ENCODE results near the gene ALDH3A1. TPM values are rescaled to one million over a fixed set of nuclear protein-coding genes. Genes with fewer than 3 reads are reported as not detected.

Gene ALDH3A1
- total RNA-seq, 1 experiment from 2014 or later, result not detected

GRCh38 chr17:19733953-19734526 lies 14.1 kb downstream of the ALDH3A1 start:
- Histone ChIP-seq H3K36me3 (ENCODE audit: insufficient read depth, low read length, poor library complexity, severe bottlenecking) (no peaks in the 10 kb centered on the region), H3K27ac (ENCODE audit: low read depth, low read length, poor library complexity, severe bottlenecking) (no peak overlapping the region), H3K27me3 (replicated peaks; ENCODE audit: insufficient read depth, low read depth, low read length, poor library complexity) (no peaks in the 10 kb centered on the region), H3K4me3 (ENCODE audit: low read depth, low read length, poor library complexity, severe bottlenecking) (no peak overlapping the region), H3K4me1 (ENCODE audit: insufficient read depth, low read length, poor library complexity, severe bottlenecking) (no peaks in the 10 kb centered on the region), H3K9me3 (ENCODE audit: low read depth, low read length, poor library complexity, severe bottlenecking) (no peaks in the 10 kb centered on the region)
- ChIA-PET POLR2A (ENCODE audit: low non-redundant PET) (no interaction called here), CTCF (no interaction called here)
- BruUV-seq (replicated peaks), result no TSS peak
- intact Hi-C loops (cut with micrococcal nuclease; ENCODE audit: unreplicated experiment), result no loop called here
- TF ChIP-seq, protein P1, sequence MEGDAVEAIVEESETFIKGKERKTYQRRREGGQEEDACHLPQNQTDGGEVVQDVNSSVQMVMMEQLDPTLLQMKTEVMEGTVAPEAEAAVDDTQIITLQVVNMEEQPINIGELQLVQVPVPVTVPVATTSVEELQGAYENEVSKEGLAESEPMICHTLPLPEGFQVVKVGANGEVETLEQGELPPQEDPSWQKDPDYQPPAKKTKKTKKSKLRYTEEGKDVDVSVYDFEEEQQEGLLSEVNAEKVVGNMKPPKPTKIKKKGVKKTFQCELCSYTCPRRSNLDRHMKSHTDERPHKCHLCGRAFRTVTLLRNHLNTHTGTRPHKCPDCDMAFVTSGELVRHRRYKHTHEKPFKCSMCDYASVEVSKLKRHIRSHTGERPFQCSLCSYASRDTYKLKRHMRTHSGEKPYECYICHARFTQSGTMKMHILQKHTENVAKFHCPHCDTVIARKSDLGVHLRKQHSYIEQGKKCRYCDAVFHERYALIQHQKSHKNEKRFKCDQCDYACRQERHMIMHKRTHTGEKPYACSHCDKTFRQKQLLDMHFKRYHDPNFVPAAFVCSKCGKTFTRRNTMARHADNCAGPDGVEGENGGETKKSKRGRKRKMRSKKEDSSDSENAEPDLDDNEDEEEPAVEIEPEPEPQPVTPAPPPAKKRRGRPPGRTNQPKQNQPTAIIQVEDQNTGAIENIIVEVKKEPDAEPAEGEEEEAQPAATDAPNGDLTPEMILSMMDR (conservative IDR thresholded peaks at IDR 0.05; ENCODE audit: low read depth, low read length), result no peak
- TF ChIP-seq EZH2 (IDR thresholded peaks at IDR 0.05; ENCODE audit: borderline replicate concordance, low read depth, low read length, poor library complexity, severe bottlenecking), result no peak
- no peak for DNase-seq (ENCODE audit: low spot score)

DNA sequence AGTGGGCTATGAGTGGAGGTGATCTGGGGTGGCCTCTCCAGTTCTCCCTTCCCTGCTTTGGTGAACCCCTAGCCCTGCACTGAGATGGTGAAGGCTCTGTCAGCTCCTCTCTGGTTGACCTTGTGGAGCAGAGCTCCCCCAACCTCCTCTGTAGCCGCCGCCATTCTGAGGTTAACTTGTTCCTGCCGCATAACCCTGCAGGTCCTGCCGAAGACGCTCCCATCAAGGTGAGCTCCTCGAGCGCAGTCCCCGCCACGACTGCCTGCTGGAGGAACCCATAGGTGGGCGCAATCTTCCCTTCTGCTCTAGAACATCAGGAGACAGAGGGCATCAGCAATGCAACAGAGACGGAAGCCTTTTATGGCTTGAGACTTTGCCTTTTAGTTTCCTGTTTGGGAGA lies 16.5 kb downstream of the ALDH3A1 start:
- Histone ChIP-seq H3K4me3 (ENCODE audit: low read depth, low read length, poor library complexity, severe bottlenecking) (no peak overlapping the region), H3K4me1 (ENCODE audit: insufficient read depth, low read length, poor library complexity, severe bottlenecking) (no peaks in the 10 kb centered on the region), H3K9me3 (ENCODE audit: low read depth, low read length, poor library complexity, severe bottlenecking) (no peaks in the 10 kb centered on the region), H3K27me3 (replicated peaks; ENCODE audit: insufficient read depth, low read depth, low read length, poor library complexity) (no peaks in the 10 kb centered on the region), H3K27ac (ENCODE audit: low read depth, low read length, poor library complexity, severe bottlenecking) (no peak overlapping the region), H3K36me3 (ENCODE audit: insufficient read depth, low read length, poor library complexity, severe bottlenecking) (no peaks in the 10 kb centered on the region)
- TF ChIP-seq, protein P1 (conservative IDR thresholded peaks at IDR 0.05; ENCODE audit: low read depth, low read length), result no peak
- no peak for TF ChIP-seq EZH2 (IDR thresholded peaks at IDR 0.05; ENCODE audit: borderline replicate concordance, low read depth, low read length, poor library complexity, severe bottlenecking)
- ChIA-PET CTCF (no interaction called here), POLR2A (ENCODE audit: low non-redundant PET) (no interaction called here)
- intact Hi-C loops (cut with micrococcal nuclease; ENCODE audit: unreplicated experiment), result no loop called here
- BruUV-seq (replicated peaks), result no TSS peak
- no peak for DNase-seq (ENCODE audit: low spot score)

- Histone ChIP-seq H3K4me1 (ENCODE audit: insufficient read depth, low read length, poor library complexity, severe bottlenecking) (no peaks in the 10 kb centered on the region), H3K36me3 (ENCODE audit: insufficient read depth, low read length, poor library complexity, severe bottlenecking) (no peaks in the 10 kb centered on the region), H3K27ac (ENCODE audit: low read depth, low read length, poor library complexity, severe bottlenecking) (no peak overlapping the region), H3K4me3 (ENCODE audit: low read depth, low read length, poor library complexity, severe bottlenecking) (no peak overlapping the region), H3K9me3 (ENCODE audit: low read depth, low read length, poor library complexity, severe bottlenecking) (no peaks in the 10 kb centered on the region), H3K27me3 (replicated peaks; ENCODE audit: insufficient read depth, low read depth, low read length, poor library complexity) (no peaks in the 10 kb centered on the region)
- CTCF ChIA-PET, result no interaction called here
- no TSS peak for BruUV-seq (replicated peaks)
- POLR2A ChIA-PET (ENCODE audit: low non-redundant PET), result no interaction called here
- intact Hi-C loops (cut with micrococcal nuclease; ENCODE audit: unreplicated experiment), result no loop called here
- DNase-seq (ENCODE audit: low spot score), result no peak
- no peak for TF ChIP-seq EZH2 (IDR thresholded peaks at IDR 0.05; ENCODE audit: borderline replicate concordance, low read depth, low read length, poor library complexity, severe bottlenecking)
- TF ChIP-seq, protein P1 (conservative IDR thresholded peaks at IDR 0.05; ENCODE audit: low read depth, low read length), result no peak
These were observed 17.3 kb downstream of the ALDH3A1 start for GRCh38 chr17:19730843-19731242.

Data from A673 (cell line).